ENCODE data around the gene CD2BP2. TPM values are rescaled to one million over a fixed set of nuclear protein-coding genes. Genes with fewer than 3 reads are reported as not detected.

CD2BP2 gene
- total and polyA plus RNA-seq, 2 donors (not counting 1 experiment from before 2014, with no cell fraction given): 26.1 to 80.1 TPM

DNA sequence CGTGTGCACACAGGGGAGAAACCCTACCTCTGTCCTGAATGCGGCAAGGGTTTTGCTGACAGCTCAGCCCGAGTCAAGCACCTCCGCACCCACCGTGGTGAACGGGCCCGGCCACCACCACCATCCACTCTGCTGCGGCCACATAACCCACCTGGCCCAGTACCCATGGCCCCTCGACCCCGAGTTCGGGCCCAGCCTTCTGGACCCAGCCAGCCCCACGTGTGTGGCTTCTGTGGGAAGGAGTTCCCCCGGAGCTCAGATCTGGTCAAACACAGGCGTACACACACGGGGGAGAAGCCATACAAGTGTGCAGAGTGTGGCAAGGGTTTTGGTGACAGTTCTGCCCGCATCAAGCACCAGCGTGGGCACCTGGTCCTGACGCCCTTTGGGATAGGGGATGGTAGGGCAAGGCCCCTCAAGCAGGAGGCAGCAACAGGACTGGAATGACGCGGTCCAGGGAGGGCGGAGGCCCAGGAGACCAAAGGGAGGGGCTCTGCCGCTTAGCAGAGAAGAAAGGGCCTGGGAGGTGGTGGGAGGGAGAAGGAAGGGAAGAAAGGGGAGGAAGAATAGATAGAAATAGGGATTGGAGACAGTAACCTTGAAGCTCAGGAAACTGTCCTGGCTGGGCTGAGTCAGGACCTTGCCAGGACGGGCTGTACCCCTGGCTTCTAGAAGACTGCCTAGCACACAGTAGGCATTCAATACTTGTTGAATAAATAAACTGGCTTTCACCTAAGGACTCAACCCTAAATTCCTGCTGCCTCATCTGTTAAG lies 43.7 kb upstream of the CD2BP2 start:
- H3K27me3 ChIP-seq (replicated peaks in 1 of 4; ENCODE audit: control extremely low read depth in 1 of 4, control insufficient read depth in 3 of 4, insufficient read depth in 4 of 4, low read length in 3 of 4): no peaks in the 10 kb centered on the region
- CTCF ChIA-PET: interaction anchor here (2.2 to 5.0 kb wide), 2 partner anchors 10 to 16 kb away, joined by 5 to 65 read pairs; partner anchors contain the start of genes SEPTIN1 and ZNF771

More for the DNA sequence above, 43.7 kb upstream of the CD2BP2 start:
- Mint-ChIP-seq H3K27ac (no peak overlapping the region), H3K9me3 (ENCODE audit: insufficient read depth) (no peaks in the 10 kb centered on the region), H3K27me3 (peaks cover 4% of the 10 kb centered on the region), H3K4me3 (peak overlapping the region; percentile 45), H3K4me1 (peaks cover 30% of the 10 kb centered on the region)
- no peak overlapping the region for H3K9ac ChIP-seq (ENCODE audit: low read length)
- peaks cover 16 to 39% of the 10 kb centered on the region in 2 donors for H3K4me1 ChIP-seq (ENCODE audit: control insufficient read depth in 2 of 2, insufficient read depth in 2 of 2, low read length in 2 of 2)
- H3K9me3 ChIP-seq (ENCODE audit: control extremely low read depth in 1 of 3, control insufficient read depth in 2 of 3, insufficient read depth in 1 of 3, low read length in 2 of 3): no peaks in the 10 kb centered on the region
- peaks cover 0 to 16% of the 10 kb centered on the region in 2 experiments for H3K36me3 ChIP-seq (replicated peaks in 1 of 2; ENCODE audit: control extremely low read depth in 1 of 2, control insufficient read depth in 1 of 2, extremely low read depth in 1 of 2, insufficient read depth in 2 of 2, low read length in 1 of 2)
- WGBS (ENCODE audit: insufficient coverage): 85% methylated on average over 23 of the region's 23 CpGs
- ATAC-seq (ENCODE audit: low read depth) (no peak), DNase-seq (no peak)
- H3K4me3 ChIP-seq (ENCODE audit: control extremely low read depth in 1 of 5, extremely low read depth in 1 of 5, insufficient read depth in 1 of 5, low read depth in 2 of 5, low read length in 4 of 5): no peak overlapping the region
- peaks cover 25% of the 10 kb centered on the region for H4K20me1 ChIP-seq (ENCODE audit: control insufficient read depth, insufficient read depth, low read length, poor library complexity, severe bottlenecking)
- TF ChIP-seq EZH2 (IDR thresholded peaks at IDR 0.05; ENCODE audit: borderline replicate concordance, insufficient read depth, low read depth, low read length, poor library complexity, severe bottlenecking): no peak
- TF ChIP-seq CTCF (IDR thresholded peaks at IDR 0.05): no peak
- H2AFZ ChIP-seq (ENCODE audit: insufficient read depth, low read depth, low read length, poor library complexity, severe bottlenecking): no peak overlapping the region
- POLR2A ChIA-PET: interaction anchor here (0.6 to 1.4 kb wide), 4 partner anchors 8 to 234 kb away, joined by 4 to 6 read pairs (median 4); partner anchors contain the start of gene ZNF771
- peaks cover 30% of the 10 kb centered on the region for H3K79me2 ChIP-seq (ENCODE audit: control insufficient read depth, insufficient read depth, low read length)
- intact Hi-C loops (cut with micrococcal nuclease): loop anchor here (10.0 kb wide), 1 partner anchor 534 kb away; the partner anchor contains the start of gene CDIPT
- H3K27ac ChIP-seq (ENCODE audit: low read length in 2 of 2): no peak overlapping the region
- H3K4me2 ChIP-seq (replicated peaks; ENCODE audit: low read depth, low read length, poor library complexity, severe bottlenecking): no peak overlapping the region

Measured in B cell (primary cell).